IPS-NIHi11 (cell line): Measurements from ENCODE around the gene BCAP31.
"Not testable (repeated sequence)": the region's sequence is repeated elsewhere in the genome, so short reads cannot be mapped to it uniquely, and the experiment has no call there.

Source experiments
- DNase-seq: peaks from one replicate; pipeline ENCODE4 v3.0.0; 2012; ENCODE audit warnings: mixed read lengths, low spot score

The BCAP31 gene

GRCh38 chrX:153709726-153710674 is 14.2 kb downstream of the BCAP31 start:
- DNase-seq = no peak

- DNase-seq = peak; percentile 64
These were observed 15.8 kb downstream of the BCAP31 start for GRCh38 chrX:153708415-153708814.

- DNase-seq = no peak
These were observed 16.8 kb downstream of the BCAP31 start for GRCh38 chrX:153707406-153707805.

- no peak for DNase-seq
These were observed 17.4 kb downstream of the BCAP31 start for GRCh38 chrX:153706799-153707198.

GRCh38 chrX:153705403-153706060 is 18.7 kb downstream of the BCAP31 start:
- not testable (repeated sequence) for DNase-seq

- DNase-seq = not testable (repeated sequence)
These were observed 19.4 kb downstream of the BCAP31 start for GRCh38 chrX:153704631-153705402.

GRCh38 chrX:153704021-153704526 is 20.1 kb downstream of the BCAP31 start:
- no peak for DNase-seq

GRCh38 chrX:153703036-153703370 is 21.2 kb downstream of the BCAP31 start:
- DNase-seq = no peak

- no peak for DNase-seq
These were observed 21.7 kb downstream of the BCAP31 start for GRCh38 chrX:153702336-153703035.

GRCh38 chrX:153701706-153702105 is 22.5 kb downstream of the BCAP31 start:
- DNase-seq = no peak

GRCh38 chrX:153700967-153701366 is 23.2 kb downstream of the BCAP31 start:
- no peak for DNase-seq

- no peak for DNase-seq
These were observed 23.7 kb downstream of the BCAP31 start for GRCh38 chrX:153700376-153700945.

GRCh38 chrX:153699784-153700371 is 24.3 kb downstream of the BCAP31 start:
- not testable (repeated sequence) for DNase-seq

GRCh38 chrX:153699210-153699783 is 24.9 kb downstream of the BCAP31 start:
- not testable (repeated sequence) for DNase-seq

- DNase-seq = no peak
These were observed 26.0 kb downstream of the BCAP31 start for GRCh38 chrX:153697924-153698865.

GRCh38 chrX:153696986-153697722 is 27.0 kb downstream of the BCAP31 start:
- not testable (repeated sequence) for DNase-seq

- not testable (repeated sequence) for DNase-seq
These were observed 27.6 kb downstream of the BCAP31 start for GRCh38 chrX:153696538-153696937.

GRCh38 chrX:153696100-153696499 is 28.1 kb downstream of the BCAP31 start:
- no peak for DNase-seq
